ENCODE results near the gene BAIAP2. TPM values are rescaled to one million over a fixed set of nuclear protein-coding genes. Genes with fewer than 3 reads are reported as not detected.

BAIAP2 gene
- total and polyA plus RNA-seq, 2 donors (not counting 3 experiments of a cell fraction or from before 2014, with no cell fraction given): 12.3 to 18.6 TPM

DNA sequence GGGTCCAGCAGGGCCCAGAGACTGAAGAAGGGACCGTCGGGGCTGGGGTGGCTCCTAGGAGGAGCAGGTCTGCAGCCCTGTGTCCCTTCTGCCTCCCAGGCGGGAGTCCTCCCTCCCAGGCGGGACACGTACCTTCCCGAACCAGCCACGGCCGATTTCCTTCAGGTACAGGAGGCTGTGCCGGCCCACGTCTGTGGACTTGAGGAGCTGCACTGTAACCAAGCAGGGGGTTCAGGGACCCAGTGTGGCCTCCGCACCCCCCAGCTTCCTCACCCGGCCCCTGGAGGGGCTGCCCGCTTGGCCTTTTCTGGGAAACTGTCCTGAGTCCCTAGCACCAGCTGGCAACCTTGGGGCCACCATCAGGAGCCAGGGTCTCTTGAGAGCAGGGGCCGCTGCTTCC is 93.4 kb downstream of the BAIAP2 start:
- ChIA-PET CTCF (no interaction called here), POLR2A (no interaction called here)
- Histone ChIP-seq H3K9ac (replicated peaks; ENCODE audit: extremely low read depth, insufficient read depth, low read length) (no peak overlapping the region), H3K79me2 (ENCODE audit: control insufficient read depth, insufficient read depth, low read length) (no peaks in the 10 kb centered on the region), H4K20me1 (replicated peaks; ENCODE audit: control insufficient read depth, extremely low read depth, insufficient read depth, low read length) (no peaks in the 10 kb centered on the region), H3K9me3 (replicated peaks; ENCODE audit: control insufficient read depth, insufficient read depth, low read length) (no peaks in the 10 kb centered on the region), H3K36me3 (ENCODE audit: control insufficient read depth in 2 of 2, extremely low read depth in 1 of 2, insufficient read depth in 2 of 2, low read length in 2 of 2) (no peaks in the 10 kb centered on the region), H3K27me3 (ENCODE audit: control insufficient read depth in 2 of 2, insufficient read depth in 2 of 2, low read length in 2 of 2) (no peaks in the 10 kb centered on the region), H3K4me3 (replicated peaks in 1 of 3; ENCODE audit: insufficient read depth in 1 of 3, low read depth in 1 of 3, low read length in 3 of 3) (no peak overlapping the region), H3K4me2 (ENCODE audit: insufficient read depth, low read length) (no peak overlapping the region), H3K4me1 (ENCODE audit: control insufficient read depth, extremely low read depth, insufficient read depth, low read length) (no peaks in the 10 kb centered on the region), H3K9me1 (replicated peaks; ENCODE audit: control insufficient read depth, extremely low read depth, insufficient read depth, low read length) (no peaks in the 10 kb centered on the region), H2AFZ (ENCODE audit: low read depth, low read length) (no peak overlapping the region), H3K27ac (ENCODE audit: insufficient read depth, low read depth, low read length) (no peak overlapping the region)
- intact Hi-C loops (cut with micrococcal nuclease): no loop called here
- TF ChIP-seq CTCF (IDR thresholded peaks at IDR 0.05; ENCODE audit: extremely low read depth in 1 of 2, insufficient read depth in 1 of 2, low read depth in 1 of 2, low read length in 2 of 2) (no peak), POLR2AphosphoS5 (IDR thresholded peaks at IDR 0.05; ENCODE audit: insufficient read depth, low read depth, low read length) (no peak), POLR2A (IDR thresholded peaks at IDR 0.05; ENCODE audit: low read depth, low read length) (no peak), GATA2 (IDR thresholded peaks at IDR 0.05; ENCODE audit: insufficient read depth, insufficient read length, low read depth, low read length) (no peak), JUN (IDR thresholded peaks at IDR 0.05; ENCODE audit: borderline replicate concordance, insufficient read depth, insufficient read length, low read depth) (no peak), FOS (IDR thresholded peaks at IDR 0.05; ENCODE audit: borderline replicate concordance, insufficient read depth, low read length) (no peak), MYC (IDR thresholded peaks at IDR 0.05; ENCODE audit: low read depth, low read length) (no peak), EZH2 (IDR thresholded peaks at IDR 0.05; ENCODE audit: borderline replicate concordance, low read depth, low read length, severe bottlenecking) (no peak)
- TF ChIP-seq, protein P1, sequence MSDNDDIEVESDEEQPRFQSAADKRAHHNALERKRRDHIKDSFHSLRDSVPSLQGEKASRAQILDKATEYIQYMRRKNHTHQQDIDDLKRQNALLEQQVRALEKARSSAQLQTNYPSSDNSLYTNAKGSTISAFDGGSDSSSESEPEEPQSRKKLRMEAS (IDR thresholded peaks at IDR 0.05; ENCODE audit: insufficient read depth, insufficient read length): no peak
- BruUV-seq (replicated peaks): no TSS peak
- FAIRE-seq (no peak), DNase-seq (ENCODE audit: low read depth, low spot score) (no peak)
- dilution Hi-C loops (cut with MboI; ENCODE audit: extremely low pct_ligation_motif_present, low sequenced_read_pairs): no loop called here

Data from endothelial cell of umbilical vein (primary cell).